GM23338 (cell line): Measurements from ENCODE around the gene GRIK1. TPM values are rescaled to one million over a fixed set of nuclear protein-coding genes. Genes with fewer than 3 reads are reported as not detected.

Experiments used
- ATAC-seq: fragments of 200-7000 bp; cut with Tn5 transposase; 3 replicates; pipeline ENCODE4 v1.9.1; 2020
- DNase-seq: peaks from one replicate; pipeline ENCODE4 v3.0.0-alpha.2; 2015; ENCODE audit warnings: low spot score
- H2AFZ ChIP-seq: fragments of 200-600 bp; sonication (generic); 2 replicates; pipeline ENCODE4 v1.8.0; 2016; ENCODE audit warnings: antibody characterized with exemption, mild to moderate bottlenecking, moderate library complexity
- H3F3A ChIP-seq: fragments of 200-600 bp; sonication (generic); replicated peaks from 2 replicates; pipeline ENCODE4 v1.8.0; 2017; ENCODE audit warnings: antibody characterized with exemption, mixed run types, low read depth
- H3K27ac ChIP-seq: fragments of 200-600 bp; sonication (generic); 2 replicates; pipeline ENCODE4 v1.6.1; 2016; ENCODE audit warnings: low read depth
- H3K27me3 ChIP-seq: fragments of 200-600 bp; sonication (generic); 2 replicates; pipeline ENCODE4 v1.8.0; 2016; ENCODE audit warnings: mild to moderate bottlenecking, mixed run types, moderate library complexity; ENCODE audit not compliant: insufficient read depth
- H3K36me3 ChIP-seq: fragments of 200-600 bp; sonication (generic); 2 replicates; pipeline ENCODE4 v1.8.0; 2016; ENCODE audit warnings: mild to moderate bottlenecking; ENCODE audit not compliant: insufficient read depth
- H3K4me1 ChIP-seq: fragments of 200-600 bp; sonication (generic); 2 replicates; pipeline ENCODE4 v1.8.0; 2016; ENCODE audit warnings: mild to moderate bottlenecking, moderate library complexity; ENCODE audit not compliant: insufficient read depth
- H3K4me2 ChIP-seq: fragments of 200-600 bp; sonication (generic); 2 replicates; pipeline ENCODE4 v1.7.1; 2017; ENCODE audit warnings: mixed run types
- H3K4me3 ChIP-seq: fragments of 200-600 bp; sonication (generic); 2 replicates; pipeline ENCODE4 v1.6.1; 2016; ENCODE audit warnings: mixed run types
- H3K79me2 ChIP-seq: fragments of 200-600 bp; sonication (generic); replicated peaks from 2 replicates; pipeline ENCODE4 v1.8.0; 2017; ENCODE audit warnings: mild to moderate bottlenecking; ENCODE audit not compliant: insufficient read depth
- H3K9me2 ChIP-seq: fragments of 200-600 bp; sonication (generic); 2 replicates; pipeline ENCODE4 v1.8.0; 2017; ENCODE audit not compliant: insufficient read depth
- H4K20me1 ChIP-seq: fragments of 200-600 bp; sonication (generic); replicated peaks from 2 replicates; pipeline ENCODE4 v1.8.0; 2017; ENCODE audit warnings: mild to moderate bottlenecking; ENCODE audit not compliant: insufficient read depth
- H3K27ac Mint-ChIP-seq: 2 replicates; pipeline ENCODE4 v1.8.0; 2020; ENCODE audit warnings: inconsistent platforms, mild to moderate bottlenecking, moderate library complexity, mixed read lengths
- H3K27me3 Mint-ChIP-seq: 3 replicates; pipeline ENCODE4 v1.8.0; 2022; ENCODE audit warnings: low read depth, mild to moderate bottlenecking, moderate library complexity, mixed read lengths, inconsistent platforms; ENCODE audit not compliant: insufficient read depth, poor library complexity
- H3K36me3 Mint-ChIP-seq: 3 replicates; pipeline ENCODE4 v1.8.0; 2021; ENCODE audit warnings: low read depth, mild to moderate bottlenecking, inconsistent platforms, moderate library complexity, mixed read lengths
- H3K4me1 Mint-ChIP-seq: 3 replicates; pipeline ENCODE4 v1.8.0; 2020; ENCODE audit warnings: mild to moderate bottlenecking, inconsistent platforms, mixed read lengths
- H3K4me3 Mint-ChIP-seq: 3 replicates; pipeline ENCODE4 v1.8.0; 2021; ENCODE audit warnings: moderate library complexity, mild to moderate bottlenecking, inconsistent platforms, mixed read lengths
- H3K9me3 Mint-ChIP-seq: 3 replicates; pipeline ENCODE4 v1.8.0; 2020; ENCODE audit warnings: moderate library complexity, mild to moderate bottlenecking, inconsistent platforms, mixed read lengths
- CREB1 ChIP-seq: fragments of 250-450 bp; sonication (Bioruptor Pico); IDR thresholded peaks from 2 replicates; pipeline ENCODE4 v1.5.0; 2020; ENCODE audit warnings: low read depth, mild to moderate bottlenecking, moderate library complexity
- CTCF ChIP-seq, 2 experiments: fragments of 200-600 bp in 1 of 2; sonication (generic) in 1 of 2; conservative IDR thresholded peaks; 2 replicates each; pipeline versions ENCODE4 v1.5.1 to v1.6.1; 2016 to 2017; ENCODE audit warnings: antibody characterized with exemption in 2 of 2, low read depth in 2 of 2, mild to moderate bottlenecking in 2 of 2, moderate library complexity in 1 of 2
- ETS1 ChIP-seq: IDR thresholded peaks from 2 replicates; pipeline ENCODE4 v1.6.1; 2016; ENCODE audit warnings: antibody characterized with exemption
- EZH2 ChIP-seq: fragments of 200-600 bp; sonication (generic); IDR thresholded peaks from one replicate; pipeline ENCODE4 v1.8.0; 2017; ENCODE audit warnings: antibody characterized with exemption, mild to moderate bottlenecking, low read depth; ENCODE audit not compliant: unreplicated experiment
- REST ChIP-seq: IDR thresholded peaks from one replicate; pipeline ENCODE4 v1.6.1; 2018; ENCODE audit warnings: antibody characterized with exemption; ENCODE audit not compliant: unreplicated experiment
- STAT1 ChIP-seq: IDR thresholded peaks from one replicate; pipeline ENCODE4 v1.6.1; 2016; ENCODE audit warnings: antibody characterized with exemption; ENCODE audit not compliant: unreplicated experiment
- ZNF462 ChIP-seq: fragments of 250-450 bp; sonication (Bioruptor Pico); IDR thresholded peaks from 2 replicates; pipeline ENCODE4 v1.5.0; 2020; ENCODE audit warnings: mild to moderate bottlenecking, moderate library complexity
- polyA plus RNA-seq: library from polyadenylated mRNA; unstranded; fragments of >200 nt; fragmentation: Nextera tagmentation; extraction: Ambion mirVana; gene quantifications from 2 replicates; pipeline ENCODE4 v1.2.1, GENCODE V29; 2016
- total RNA-seq: library from RNA; depleted of rRNA; stranded (reverse); fragments of >200 nt; shearing (Covaris generic); gene quantifications from 2 replicates; pipeline ENCODE4 v1.2.3, GENCODE V29; 2014

Gene GRIK1
- total and polyA plus RNA-seq, 2 experiments from 2014 or later, result 0.18 to 0.42 TPM

- TF ChIP-seq CREB1 (CRISPR knock-in tag), result no peak
- TF ChIP-seq ETS1, result no peak
Observed at GRCh38 chr21:29538115-29538514, 401.7 kb downstream of the GRIK1 start (continued).

GRCh38 chr21:29534448-29534847 lies 405.3 kb downstream of the GRIK1 start:
- no peaks in the 10 kb centered on the region for H3K4me1 Mint-ChIP-seq
- Histone ChIP-seq H3K36me3 (no peaks in the 10 kb centered on the region; the same call in 1 of the 2 replicates), H3K4me1 (no peaks in the 10 kb centered on the region), H4K20me1 (no peaks in the 10 kb centered on the region), H3K9me2 (peaks cover 8% of the 10 kb centered on the region; the same call in 1 of the 2 replicates), H3K4me3 (no peak overlapping the region), H3K79me2 (no peaks in the 10 kb centered on the region), H2AFZ (no peak overlapping the region), H3K27ac (no peak overlapping the region), H3K4me2 (no peak overlapping the region), H3K27me3 (no peaks in the 10 kb centered on the region), H3F3A (no peaks in the 10 kb centered on the region)
- H3K4me3 Mint-ChIP-seq, result no peak overlapping the region
- H3K36me3 Mint-ChIP-seq, result no peaks in the 10 kb centered on the region; the same call in 2 of the 3 replicates
- H3K9me3 Mint-ChIP-seq, result peaks cover 3% of the 10 kb centered on the region; the same call in 1 of the 3 replicates
- DNase-seq, result no peak
- peaks cover 2% of the 10 kb centered on the region for H3K27me3 Mint-ChIP-seq
- ATAC-seq, result no peak
- no peak overlapping the region for H3K27ac Mint-ChIP-seq
- TF ChIP-seq EZH2 (no peak), REST (no peak), STAT1 (no peak), ZNF462 (no peak), CTCF (conservative IDR thresholded peaks at IDR 0.05; ENCODE audit: low read depth in 2 of 2) (no peak)
